Measurements from ENCODE around the gene HSPB1.

The HSPB1 gene

DNA sequence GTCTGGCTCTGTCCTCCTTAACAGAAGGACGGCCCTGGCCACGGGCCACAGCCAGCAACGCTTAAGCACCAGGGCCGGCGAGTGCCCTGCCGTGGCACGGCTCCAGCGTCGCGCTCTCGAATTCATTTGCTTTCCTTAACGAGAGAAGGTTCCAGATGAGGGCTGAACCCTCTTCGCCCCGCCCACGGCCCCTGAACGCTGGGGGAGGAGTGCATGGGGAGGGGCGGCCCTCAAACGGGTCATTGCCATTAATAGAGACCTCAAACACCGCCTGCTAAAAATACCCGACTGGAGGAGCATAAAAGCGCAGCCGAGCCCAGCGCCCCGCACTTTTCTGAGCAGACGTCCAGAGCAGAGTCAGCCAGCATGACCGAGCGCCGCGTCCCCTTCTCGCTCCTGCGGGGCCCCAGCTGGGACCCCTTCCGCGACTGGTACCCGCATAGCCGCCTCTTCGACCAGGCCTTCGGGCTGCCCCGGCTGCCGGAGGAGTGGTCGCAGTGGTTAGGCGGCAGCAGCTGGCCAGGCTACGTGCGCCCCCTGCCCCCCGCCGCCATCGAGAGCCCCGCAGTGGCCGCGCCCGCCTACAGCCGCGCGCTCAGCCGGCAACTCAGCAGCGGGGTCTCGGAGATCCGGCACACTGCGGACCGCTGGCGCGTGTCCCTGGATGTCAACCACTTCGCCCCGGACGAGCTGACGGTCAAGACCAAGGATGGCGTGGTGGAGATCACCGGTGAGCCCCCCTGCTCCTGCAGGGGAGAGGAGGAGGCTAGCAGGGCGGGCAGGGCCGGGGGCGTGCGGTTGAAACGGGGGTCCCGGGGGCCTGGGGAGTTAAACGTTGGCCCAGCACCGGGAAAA lies at the start of gene HSPB1:
TSS of gene HSPB1 (plus strand) at position 327 of the 855 bp plus-strand sequence. CDS start at position 367, 40 bp downstream.
- TF ChIP-seq, protein P1, sequence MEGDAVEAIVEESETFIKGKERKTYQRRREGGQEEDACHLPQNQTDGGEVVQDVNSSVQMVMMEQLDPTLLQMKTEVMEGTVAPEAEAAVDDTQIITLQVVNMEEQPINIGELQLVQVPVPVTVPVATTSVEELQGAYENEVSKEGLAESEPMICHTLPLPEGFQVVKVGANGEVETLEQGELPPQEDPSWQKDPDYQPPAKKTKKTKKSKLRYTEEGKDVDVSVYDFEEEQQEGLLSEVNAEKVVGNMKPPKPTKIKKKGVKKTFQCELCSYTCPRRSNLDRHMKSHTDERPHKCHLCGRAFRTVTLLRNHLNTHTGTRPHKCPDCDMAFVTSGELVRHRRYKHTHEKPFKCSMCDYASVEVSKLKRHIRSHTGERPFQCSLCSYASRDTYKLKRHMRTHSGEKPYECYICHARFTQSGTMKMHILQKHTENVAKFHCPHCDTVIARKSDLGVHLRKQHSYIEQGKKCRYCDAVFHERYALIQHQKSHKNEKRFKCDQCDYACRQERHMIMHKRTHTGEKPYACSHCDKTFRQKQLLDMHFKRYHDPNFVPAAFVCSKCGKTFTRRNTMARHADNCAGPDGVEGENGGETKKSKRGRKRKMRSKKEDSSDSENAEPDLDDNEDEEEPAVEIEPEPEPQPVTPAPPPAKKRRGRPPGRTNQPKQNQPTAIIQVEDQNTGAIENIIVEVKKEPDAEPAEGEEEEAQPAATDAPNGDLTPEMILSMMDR (IDR thresholded peaks at IDR 0.05; ENCODE audit: insufficient read depth, missing control alignments): no peak
- no peak for FAIRE-seq
- DNase-seq (ENCODE audit: insufficient read length, low spot score): no peak

DNA sequence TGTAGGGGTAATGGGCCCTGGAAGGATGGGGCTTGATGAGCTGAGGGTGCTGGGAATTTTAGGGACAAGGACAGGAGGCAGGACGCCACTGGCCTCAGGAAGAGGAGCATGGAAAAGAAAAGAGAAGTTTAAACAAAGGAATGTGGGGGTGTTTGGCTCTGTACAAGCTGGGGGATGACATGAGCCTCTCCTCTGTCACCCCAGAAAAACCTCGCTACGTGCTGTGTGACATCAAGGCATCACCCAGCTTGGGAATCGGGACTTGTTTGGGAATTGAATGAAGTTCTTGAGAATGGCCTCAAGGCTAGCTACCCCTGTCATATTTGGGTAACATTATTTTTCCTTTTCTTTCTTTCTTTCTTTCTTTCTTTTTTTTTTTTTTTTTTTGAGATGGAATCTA lies 47.7 kb upstream of the HSPB1 start:
- FAIRE-seq (no peak), DNase-seq (ENCODE audit: insufficient read length, low spot score) (no peak)
- TF ChIP-seq, protein P1 (IDR thresholded peaks at IDR 0.05; ENCODE audit: insufficient read depth, missing control alignments): no peak

DNA sequence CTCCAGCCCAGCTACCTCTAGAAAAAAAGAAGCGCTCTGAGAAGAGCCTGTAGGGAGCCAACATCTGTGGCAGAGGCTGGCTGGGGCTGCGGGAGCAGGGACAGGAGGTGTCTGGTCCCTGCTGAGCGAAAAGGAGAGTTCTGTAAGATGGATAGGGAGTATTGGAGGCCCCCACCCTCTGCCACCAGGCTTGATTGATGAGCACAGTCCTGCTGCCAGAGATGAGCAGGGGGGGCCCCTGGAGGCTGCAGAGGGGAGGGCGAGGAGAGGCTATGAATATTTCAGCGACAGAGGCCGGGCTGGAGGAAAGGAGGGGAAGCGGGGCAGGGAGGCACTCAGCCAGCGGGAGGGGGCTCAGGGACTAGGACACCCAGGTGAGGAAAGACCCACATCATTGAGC lies 44.5 kb upstream of the HSPB1 start:
- DNase-seq (ENCODE audit: insufficient read length, low spot score) (no peak), FAIRE-seq (no peak)
- TF ChIP-seq, protein P1 (IDR thresholded peaks at IDR 0.05; ENCODE audit: insufficient read depth, missing control alignments): no peak

DNA sequence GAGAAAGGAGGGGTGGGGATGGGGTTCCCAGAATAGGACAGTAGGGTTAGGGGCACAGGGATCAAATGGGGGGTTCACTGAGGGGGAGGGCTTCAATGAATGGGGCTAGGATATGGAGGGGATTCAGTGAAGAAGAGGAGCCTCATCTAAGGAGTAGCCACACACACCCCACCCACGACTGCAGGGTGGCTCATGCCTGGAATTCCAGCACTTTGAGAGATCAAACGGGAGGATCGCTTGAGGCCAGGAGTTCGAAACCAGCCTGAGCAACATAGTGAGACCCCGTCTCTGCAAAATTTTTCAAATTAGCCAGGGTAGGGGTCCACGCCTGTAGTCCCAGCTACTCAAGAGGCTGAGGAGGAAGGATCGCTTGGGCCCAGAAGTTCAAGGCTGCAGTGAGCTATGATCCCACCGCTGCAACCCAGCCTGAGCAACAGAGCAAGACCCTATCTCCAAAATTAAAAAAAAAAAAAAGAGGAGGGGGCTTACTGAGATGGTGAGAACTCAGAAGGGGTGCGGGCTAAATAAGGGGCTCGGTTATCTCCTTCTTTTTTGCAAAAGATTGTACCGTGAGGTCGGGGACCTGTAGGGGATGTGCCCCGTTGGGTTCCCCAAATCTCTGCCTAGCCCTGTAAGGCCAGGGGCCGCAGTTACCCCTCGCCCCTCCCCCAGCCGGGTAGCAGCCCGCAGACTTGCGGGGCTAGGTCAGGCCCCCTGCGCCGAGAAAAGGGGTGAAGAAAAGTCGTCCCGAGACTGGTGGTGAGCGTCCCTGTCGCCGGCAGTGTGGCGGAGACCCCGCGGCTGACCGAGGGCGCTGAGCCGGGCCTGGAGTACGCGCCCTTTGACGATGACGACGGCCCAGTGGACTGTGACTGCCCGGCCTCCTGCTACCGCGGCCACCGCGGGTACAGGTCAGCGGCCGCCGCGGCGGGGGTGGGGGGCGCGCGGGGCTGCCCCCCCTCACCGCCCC lies 43.1 kb upstream of the HSPB1 start:
- TF ChIP-seq, protein P1 (IDR thresholded peaks at IDR 0.05; ENCODE audit: insufficient read depth, missing control alignments): no peak
- no peak for DNase-seq (ENCODE audit: insufficient read length, low spot score)
- FAIRE-seq: no peak

DNA sequence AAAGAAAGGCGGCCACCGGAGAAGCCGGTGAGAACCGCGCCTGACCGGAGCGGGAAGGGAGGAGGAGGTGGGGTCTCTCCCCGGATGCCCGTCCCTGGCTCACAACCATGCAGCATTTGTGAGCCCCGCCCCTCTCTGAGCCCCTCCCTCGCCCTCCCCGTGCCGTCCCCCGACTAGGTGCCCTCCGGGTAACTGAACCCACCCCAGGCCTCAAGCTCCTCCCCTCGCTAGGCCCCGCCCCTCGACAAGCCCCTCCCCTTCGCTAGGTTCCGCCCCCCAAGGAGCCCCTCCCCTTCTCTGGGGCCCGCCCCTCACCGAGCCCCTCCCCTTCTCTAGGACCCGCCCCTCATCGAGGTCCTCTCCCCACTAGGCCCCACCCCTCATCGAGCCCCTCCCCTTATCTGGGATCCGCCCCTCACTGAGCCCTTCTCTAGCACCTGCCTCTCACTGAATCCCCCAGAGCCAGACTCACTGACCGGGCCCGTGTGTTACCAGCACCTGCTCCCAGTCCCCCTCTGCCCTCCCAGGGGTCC lies 42.2 kb upstream of the HSPB1 start:
- TF ChIP-seq, protein P1 (IDR thresholded peaks at IDR 0.05; ENCODE audit: insufficient read depth, missing control alignments): no peak
- FAIRE-seq (no peak), DNase-seq (ENCODE audit: insufficient read length, low spot score) (no peak)

DNA sequence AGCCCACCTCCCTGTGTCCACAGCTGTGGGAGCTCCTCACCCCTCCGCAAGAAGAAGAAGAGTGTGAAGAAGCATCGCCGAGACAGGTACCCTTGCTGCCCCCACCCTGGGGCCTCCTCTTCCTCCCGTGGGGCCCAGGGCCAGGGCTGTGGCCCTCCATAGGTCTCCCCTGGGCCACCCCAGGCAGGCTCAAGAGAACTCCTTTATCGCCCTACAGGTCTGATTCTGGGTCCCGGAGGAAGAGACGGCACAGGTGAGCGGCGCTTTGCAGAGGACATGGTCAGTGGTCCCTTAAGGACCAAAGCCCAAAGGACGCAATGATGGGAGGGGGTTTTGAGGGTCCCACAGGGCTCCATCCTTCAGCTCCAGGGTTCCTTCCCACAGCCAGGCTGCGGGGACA lies 41.1 kb upstream of the HSPB1 start:
- TF ChIP-seq, protein P1 (IDR thresholded peaks at IDR 0.05; ENCODE audit: insufficient read depth, missing control alignments): no peak
- FAIRE-seq (no peak), DNase-seq (ENCODE audit: insufficient read length, low spot score) (no peak)

Measured in D721Med (cell line).